Nephron progenitor cell (in vitro differentiated cells): Measurements from ENCODE around the gene EXO1.
"Not testable (repeated sequence)": the region's sequence is repeated elsewhere in the genome, so short reads cannot be mapped to it uniquely, and the experiment has no call there.

ENCODE experiments used
- DNase-seq: peaks from one replicate; pipeline ENCODE4 v3.0.0; 2021
- H3K27ac Mint-ChIP-seq: 2 replicates; pipeline ENCODE4 v1.8.0; 2021; ENCODE audit warnings: mild to moderate bottlenecking, moderate library complexity, mixed read lengths
- H3K27me3 Mint-ChIP-seq: 2 replicates; pipeline ENCODE4 v1.8.0; 2021; ENCODE audit warnings: mild to moderate bottlenecking, low read depth, mixed read lengths; ENCODE audit not compliant: poor library complexity
- H3K36me3 Mint-ChIP-seq: 2 replicates; pipeline ENCODE4 v1.8.0; 2021; ENCODE audit warnings: low read depth, mixed read lengths
- H3K4me1 Mint-ChIP-seq: 2 replicates; pipeline ENCODE4 v1.8.0; 2021; ENCODE audit warnings: mixed read lengths
- H3K4me3 Mint-ChIP-seq: 2 replicates; pipeline ENCODE4 v1.8.0; 2021; ENCODE audit warnings: mild to moderate bottlenecking, moderate library complexity, mixed read lengths
- H3K9me3 Mint-ChIP-seq: 2 replicates; pipeline ENCODE4 v1.8.0; 2021; ENCODE audit warnings: mild to moderate bottlenecking, moderate library complexity, mixed read lengths
- CTCF ChIP-seq: fragments of 200-600 bp; sonication (generic); IDR thresholded peaks from 2 replicates; pipeline ENCODE4 v1.5.0; 2021; ENCODE audit warnings: antibody characterized with exemption

EXO1 gene

GRCh38 chr1:241847796-241848685, at the start of gene EXO1:
Gene EXO1 (plus strand): TSS chr1:241848204. CDS start chr1:241850426, 2,222 bp downstream.
- no peak for TF ChIP-seq CTCF
- Mint-ChIP-seq H3K9me3 (no peaks in the 10 kb centered on the region), H3K36me3 (peaks cover 18% of the 10 kb centered on the region), H3K4me1 (peaks cover 28% of the 10 kb centered on the region), H3K27ac (peak within 1 kb of the TSS; percentile 99), H3K27me3 (peaks cover 4% of the 10 kb centered on the region), H3K4me3 (peak within 1 kb of the TSS; percentile 94)
- DNase-seq: peak; percentile 91

GRCh38 chr1:241799416-241799815, 48.6 kb upstream of the EXO1 start:
- H3K27me3 Mint-ChIP-seq: peaks cover 5% of the 10 kb centered on the region
- H3K9me3 Mint-ChIP-seq: no peaks in the 10 kb centered on the region

GRCh38 chr1:241800640-241801039, 47.4 kb upstream of the EXO1 start:
- DNase-seq: no peak
- Mint-ChIP-seq H3K4me3 (no peak overlapping the region), H3K27ac (no peak overlapping the region), H3K27me3 (peaks cover 5% of the 10 kb centered on the region), H3K9me3 (no peaks in the 10 kb centered on the region), H3K4me1 (no peaks in the 10 kb centered on the region), H3K36me3 (no peaks in the 10 kb centered on the region)
- TF ChIP-seq CTCF: no peak

More at GRCh38 chr1:241799416-241799815, 48.6 kb upstream of the EXO1 start:
- H3K4me3 Mint-ChIP-seq: no peak overlapping the region
- DNase-seq: no peak
- no peaks in the 10 kb centered on the region for H3K4me1 Mint-ChIP-seq
- H3K36me3 Mint-ChIP-seq: no peaks in the 10 kb centered on the region
- no peak overlapping the region for H3K27ac Mint-ChIP-seq
- TF ChIP-seq CTCF: no peak

GRCh38 chr1:241802863-241803262, 45.1 kb upstream of the EXO1 start:
- no peak for TF ChIP-seq CTCF
- DNase-seq: no peak
- Mint-ChIP-seq H3K27me3 (peaks cover 5% of the 10 kb centered on the region), H3K9me3 (no peaks in the 10 kb centered on the region), H3K36me3 (no peaks in the 10 kb centered on the region), H3K4me1 (no peaks in the 10 kb centered on the region), H3K27ac (no peak overlapping the region), H3K4me3 (no peak overlapping the region)

- DNase-seq, H3K27ac Mint-ChIP-seq, H3K9me3 Mint-ChIP-seq, H3K4me1 Mint-ChIP-seq, H3K4me3 Mint-ChIP-seq, H3K27me3 Mint-ChIP-seq, H3K36me3 Mint-ChIP-seq: not testable (repeated sequence)
Measured at GRCh38 chr1:241804706-241805105, 43.3 kb upstream of the EXO1 start.

GRCh38 chr1:241808265-241808664, 39.7 kb upstream of the EXO1 start:
- no peaks in the 10 kb centered on the region for H3K27me3 Mint-ChIP-seq
- no peaks in the 10 kb centered on the region for H3K9me3 Mint-ChIP-seq
- DNase-seq: no peak
- no peak overlapping the region for H3K4me3 Mint-ChIP-seq
- no peak overlapping the region for H3K27ac Mint-ChIP-seq
- H3K36me3 Mint-ChIP-seq: no peaks in the 10 kb centered on the region
- TF ChIP-seq CTCF: no peak
- H3K4me1 Mint-ChIP-seq: peaks cover 8% of the 10 kb centered on the region
